GM10266 (cell line): ENCODE data around the gene RASSF10.

Experiments used
- DNase-seq: peaks from one replicate; pipeline ENCODE4 v3.0.0; 2012; ENCODE audit errors: extremely low spot score
- CTCF ChIP-seq: IDR thresholded peaks from 2 replicates; pipeline ENCODE4 v1.5.1; 2012; ENCODE audit warnings: mild to moderate bottlenecking, low read depth; ENCODE audit not compliant: control insufficient read depth, insufficient read depth; ENCODE audit errors: missing control alignments

The RASSF10 gene

GRCh38 chr11:13033760-13034533 is 24.8 kb downstream of the RASSF10 start:
- no peak for TF ChIP-seq CTCF
- DNase-seq = no peak

DNA sequence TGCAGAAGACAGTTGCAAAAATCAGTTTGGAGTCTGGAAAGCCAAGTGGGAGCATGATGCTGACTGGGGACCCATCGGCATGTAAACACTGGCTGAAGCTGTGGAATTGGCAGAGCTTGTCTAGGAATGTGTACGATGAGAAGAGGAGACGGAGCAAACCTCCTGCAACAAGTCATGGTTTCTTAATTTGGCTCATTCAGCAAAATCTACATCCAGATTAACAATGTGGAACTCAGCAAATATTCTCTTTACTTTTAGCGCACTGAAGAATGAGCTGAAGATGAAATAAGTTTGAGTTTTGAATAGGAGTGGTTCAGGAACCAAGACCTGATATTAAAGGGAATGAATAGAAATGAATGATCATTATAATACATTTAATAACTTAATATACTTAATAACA is 26.6 kb downstream of the RASSF10 start:
- no peak for DNase-seq
- TF ChIP-seq CTCF = no peak

DNA sequence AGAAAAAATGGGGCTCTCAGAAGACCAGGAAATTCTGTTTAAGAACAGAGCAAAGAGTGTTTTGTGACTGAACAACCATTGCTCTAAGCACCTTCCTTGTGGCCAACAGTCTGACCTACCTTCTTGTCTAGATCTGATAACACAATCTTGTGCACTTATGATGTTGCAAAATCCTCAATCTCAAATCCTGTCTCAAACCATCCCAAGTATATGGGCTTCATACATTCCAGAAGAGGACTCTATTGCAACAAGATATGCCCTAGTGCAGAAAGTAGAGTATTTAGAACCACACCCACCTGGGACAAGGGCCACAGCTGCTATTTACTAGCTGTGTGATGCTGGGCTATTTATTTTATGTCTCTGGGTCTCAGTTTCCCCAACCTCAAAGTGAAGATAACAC is 27.1 kb downstream of the RASSF10 start:
- no peak for TF ChIP-seq CTCF
- DNase-seq = no peak

DNA sequence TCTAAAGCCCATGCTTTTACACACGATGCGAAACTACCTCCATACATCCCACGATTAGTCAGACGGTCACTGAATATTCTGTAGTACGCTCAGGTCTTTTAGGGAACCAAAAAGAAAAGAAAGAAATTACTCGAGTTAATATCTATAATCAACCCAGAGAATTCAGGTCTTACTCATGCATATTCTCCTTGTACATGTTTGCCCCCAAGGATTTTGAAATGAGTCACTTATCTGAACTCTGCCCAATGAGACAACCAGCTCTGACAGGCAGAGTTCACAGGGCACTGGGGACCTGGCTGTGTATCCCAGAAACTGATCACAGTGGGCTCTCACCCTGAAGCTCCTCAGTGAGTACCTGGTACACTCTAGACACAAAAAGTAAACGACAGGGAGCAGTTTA is 29.2 kb downstream of the RASSF10 start:
- no peak for DNase-seq
- no peak for TF ChIP-seq CTCF

GRCh38 chr11:13039126-13039525 is 30.0 kb downstream of the RASSF10 start:
- no peak for DNase-seq
- no peak for TF ChIP-seq CTCF

DNA sequence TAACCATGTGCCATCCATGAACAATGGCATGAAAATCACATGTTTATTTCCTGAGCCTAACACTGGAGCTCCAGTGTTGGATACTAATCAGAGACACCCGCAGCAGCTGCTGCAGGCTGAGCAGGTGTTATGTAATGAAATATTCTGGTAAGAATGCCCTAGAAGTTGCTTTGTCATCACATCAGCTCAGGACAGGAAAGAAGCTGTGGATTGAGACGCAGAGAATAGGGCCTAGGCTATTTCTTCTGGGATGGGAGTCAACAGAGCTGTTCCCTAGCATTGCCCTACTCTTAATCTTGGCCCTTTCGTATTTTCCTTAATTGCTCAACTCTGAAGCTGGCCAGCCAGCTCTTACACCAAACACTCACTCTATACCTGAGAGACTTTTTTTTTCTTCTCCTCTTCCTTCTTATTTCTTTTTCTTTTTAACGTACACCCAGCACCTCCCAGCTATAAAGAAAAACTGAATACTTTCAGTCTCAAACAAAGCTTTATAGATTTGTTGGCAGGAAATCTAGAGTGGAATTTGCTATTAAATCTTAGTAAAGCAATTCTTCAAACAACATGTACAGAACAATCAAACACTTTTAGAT is 31.9 kb downstream of the RASSF10 start:
- DNase-seq = no peak
- TF ChIP-seq CTCF = no peak

DNA sequence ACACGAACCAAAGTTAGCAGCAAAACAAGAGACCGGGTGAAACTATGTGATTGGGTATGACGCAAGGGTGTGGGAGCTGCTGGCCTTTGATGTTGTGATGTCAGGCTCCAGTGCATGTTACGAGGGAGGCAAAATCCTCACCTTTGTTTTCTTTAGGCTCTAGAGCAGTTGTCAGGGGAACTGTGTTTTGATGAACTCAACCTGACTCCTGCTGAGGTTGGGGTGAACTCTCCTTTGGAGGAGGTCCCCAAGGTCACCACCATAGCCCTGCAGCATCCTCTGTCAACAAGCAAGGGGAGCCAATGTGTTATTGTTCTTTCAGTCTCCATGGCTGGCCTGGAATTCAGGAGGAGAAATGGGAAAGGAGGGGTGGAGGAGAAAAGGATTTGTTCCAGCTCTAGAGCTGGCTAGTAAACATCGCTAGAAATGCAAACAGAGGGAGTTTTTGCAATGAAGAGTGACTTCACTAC is 33.8 kb downstream of the RASSF10 start:
- DNase-seq = no peak
- no peak for TF ChIP-seq CTCF
